SK-N-SH (cell line): ENCODE results near the gene CDH2.

ENCODE experiments used
- FOSL2 ChIP-seq: IDR thresholded peaks from 2 replicates; pipeline ENCODE4 v1.4.0; 2012; ENCODE audit warnings: low read depth, mild to moderate bottlenecking, moderate library complexity, borderline replicate concordance
- FOXM1 ChIP-seq: IDR thresholded peaks from 2 replicates; pipeline ENCODE4 v1.4.0; 2012; ENCODE audit warnings: low read depth, mild to moderate bottlenecking
- IRF3 ChIP-seq: fragments of 150-350 bp; IDR thresholded peaks from 2 replicates; pipeline ENCODE4 v1.6.1; 2016; ENCODE audit warnings: mild to moderate bottlenecking, low read depth, low read length
- JUND ChIP-seq: IDR thresholded peaks from 2 replicates; pipeline ENCODE4 v1.4.0; 2012
- NRF1 ChIP-seq: IDR thresholded peaks from 2 replicates; pipeline ENCODE4 v1.6.1; 2012; ENCODE audit warnings: low read depth, mild to moderate bottlenecking, low read length
- RFX5 ChIP-seq: IDR thresholded peaks from 2 replicates; pipeline ENCODE4 v1.6.1; 2012; ENCODE audit warnings: mild to moderate bottlenecking, improper control_type of control experiment, low read length
- TAF1 ChIP-seq: IDR thresholded peaks from 2 replicates; pipeline ENCODE4 v1.6.1; 2012; ENCODE audit warnings: low read depth, mild to moderate bottlenecking, low read length, moderate library complexity, borderline replicate concordance
- TEAD4 ChIP-seq: IDR thresholded peaks from 2 replicates; pipeline ENCODE4 v1.4.0; 2012; ENCODE audit warnings: mild to moderate bottlenecking, borderline replicate concordance; ENCODE audit not compliant: insufficient read depth
- YY1 ChIP-seq: IDR thresholded peaks from 2 replicates; pipeline ENCODE4 v1.4.0; 2012; ENCODE audit warnings: low read depth, mild to moderate bottlenecking
- TF ChIP-seq, protein P1 (sequence below): fragments of 200-600 bp; sonication (generic); IDR thresholded peaks from 2 replicates; pipeline ENCODE4 v1.6.1; 2017; ENCODE audit warnings: antibody characterized with exemption, mild to moderate bottlenecking, moderate library complexity
- TF ChIP-seq, protein P2 (sequence below): IDR thresholded peaks from 2 replicates; pipeline ENCODE4 v1.6.1; 2012; ENCODE audit warnings: mild to moderate bottlenecking, low read depth, low read length, moderate library complexity
- TF ChIP-seq, protein P3 (sequence below): IDR thresholded peaks from 2 replicates; pipeline ENCODE4 v1.4.0; 2012; ENCODE audit warnings: low read depth

DNA sequence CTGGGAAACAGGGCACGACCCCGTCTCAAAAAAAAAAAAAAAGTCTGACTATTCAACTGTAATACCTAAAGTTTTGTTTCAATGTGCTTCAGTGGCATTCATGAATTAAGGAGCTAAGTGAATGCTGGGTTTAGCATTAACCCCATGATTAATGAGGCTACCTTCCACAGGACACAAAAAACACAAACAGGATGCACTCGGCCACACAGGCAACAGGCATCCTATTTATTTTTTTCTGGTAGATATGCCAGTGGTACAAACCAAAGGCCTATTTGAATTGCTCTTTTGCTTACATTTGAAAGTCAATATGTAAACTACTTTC lies 48.3 kb downstream of the CDH2 start:
- TF ChIP-seq TAF1 (no peak), IRF3 (no peak), TEAD4 (no peak), YY1 (no peak), JUND (no peak), NRF1 (no peak), FOXM1 (no peak), FOSL2 (no peak), RFX5 (no peak)
- TF ChIP-seq, protein P1, sequence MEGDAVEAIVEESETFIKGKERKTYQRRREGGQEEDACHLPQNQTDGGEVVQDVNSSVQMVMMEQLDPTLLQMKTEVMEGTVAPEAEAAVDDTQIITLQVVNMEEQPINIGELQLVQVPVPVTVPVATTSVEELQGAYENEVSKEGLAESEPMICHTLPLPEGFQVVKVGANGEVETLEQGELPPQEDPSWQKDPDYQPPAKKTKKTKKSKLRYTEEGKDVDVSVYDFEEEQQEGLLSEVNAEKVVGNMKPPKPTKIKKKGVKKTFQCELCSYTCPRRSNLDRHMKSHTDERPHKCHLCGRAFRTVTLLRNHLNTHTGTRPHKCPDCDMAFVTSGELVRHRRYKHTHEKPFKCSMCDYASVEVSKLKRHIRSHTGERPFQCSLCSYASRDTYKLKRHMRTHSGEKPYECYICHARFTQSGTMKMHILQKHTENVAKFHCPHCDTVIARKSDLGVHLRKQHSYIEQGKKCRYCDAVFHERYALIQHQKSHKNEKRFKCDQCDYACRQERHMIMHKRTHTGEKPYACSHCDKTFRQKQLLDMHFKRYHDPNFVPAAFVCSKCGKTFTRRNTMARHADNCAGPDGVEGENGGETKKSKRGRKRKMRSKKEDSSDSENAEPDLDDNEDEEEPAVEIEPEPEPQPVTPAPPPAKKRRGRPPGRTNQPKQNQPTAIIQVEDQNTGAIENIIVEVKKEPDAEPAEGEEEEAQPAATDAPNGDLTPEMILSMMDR, result no peak
- TF ChIP-seq, protein P2, sequence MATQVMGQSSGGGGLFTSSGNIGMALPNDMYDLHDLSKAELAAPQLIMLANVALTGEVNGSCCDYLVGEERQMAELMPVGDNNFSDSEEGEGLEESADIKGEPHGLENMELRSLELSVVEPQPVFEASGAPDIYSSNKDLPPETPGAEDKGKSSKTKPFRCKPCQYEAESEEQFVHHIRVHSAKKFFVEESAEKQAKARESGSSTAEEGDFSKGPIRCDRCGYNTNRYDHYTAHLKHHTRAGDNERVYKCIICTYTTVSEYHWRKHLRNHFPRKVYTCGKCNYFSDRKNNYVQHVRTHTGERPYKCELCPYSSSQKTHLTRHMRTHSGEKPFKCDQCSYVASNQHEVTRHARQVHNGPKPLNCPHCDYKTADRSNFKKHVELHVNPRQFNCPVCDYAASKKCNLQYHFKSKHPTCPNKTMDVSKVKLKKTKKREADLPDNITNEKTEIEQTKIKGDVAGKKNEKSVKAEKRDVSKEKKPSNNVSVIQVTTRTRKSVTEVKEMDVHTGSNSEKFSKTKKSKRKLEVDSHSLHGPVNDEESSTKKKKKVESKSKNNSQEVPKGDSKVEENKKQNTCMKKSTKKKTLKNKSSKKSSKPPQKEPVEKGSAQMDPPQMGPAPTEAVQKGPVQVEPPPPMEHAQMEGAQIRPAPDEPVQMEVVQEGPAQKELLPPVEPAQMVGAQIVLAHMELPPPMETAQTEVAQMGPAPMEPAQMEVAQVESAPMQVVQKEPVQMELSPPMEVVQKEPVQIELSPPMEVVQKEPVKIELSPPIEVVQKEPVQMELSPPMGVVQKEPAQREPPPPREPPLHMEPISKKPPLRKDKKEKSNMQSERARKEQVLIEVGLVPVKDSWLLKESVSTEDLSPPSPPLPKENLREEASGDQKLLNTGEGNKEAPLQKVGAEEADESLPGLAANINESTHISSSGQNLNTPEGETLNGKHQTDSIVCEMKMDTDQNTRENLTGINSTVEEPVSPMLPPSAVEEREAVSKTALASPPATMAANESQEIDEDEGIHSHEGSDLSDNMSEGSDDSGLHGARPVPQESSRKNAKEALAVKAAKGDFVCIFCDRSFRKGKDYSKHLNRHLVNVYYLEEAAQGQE, result no peak
- TF ChIP-seq, protein P3, sequence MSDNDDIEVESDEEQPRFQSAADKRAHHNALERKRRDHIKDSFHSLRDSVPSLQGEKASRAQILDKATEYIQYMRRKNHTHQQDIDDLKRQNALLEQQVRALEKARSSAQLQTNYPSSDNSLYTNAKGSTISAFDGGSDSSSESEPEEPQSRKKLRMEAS, result no peak
